Ishikawa (cell line): Measurements from ENCODE around the gene SEC14L5.

ENCODE experiments used
- CEBPB ChIP-seq: IDR thresholded peaks from 2 replicates; pipeline ENCODE4 v1.6.1; 2012
- CREB1 ChIP-seq: IDR thresholded peaks from 2 replicates; pipeline ENCODE4 v1.6.1; 2012; ENCODE audit warnings: low read depth
- EGR1 ChIP-seq: IDR thresholded peaks from 2 replicates; pipeline ENCODE4 v1.6.1; 2012
- EP300 ChIP-seq: IDR thresholded peaks from 2 replicates; pipeline ENCODE4 v1.6.1; 2012; ENCODE audit warnings: borderline replicate concordance
- FOXM1 ChIP-seq: IDR thresholded peaks from 2 replicates; pipeline ENCODE4 v1.6.1; 2012; ENCODE audit warnings: low read depth, borderline replicate concordance
- MAX ChIP-seq: IDR thresholded peaks from 2 replicates; pipeline ENCODE4 v1.6.1; 2012
- NFIC ChIP-seq: IDR thresholded peaks from 2 replicates; pipeline ENCODE4 v1.6.1; 2012
- RAD21 ChIP-seq: IDR thresholded peaks from 2 replicates; pipeline ENCODE4 v1.6.1; 2012; ENCODE audit warnings: low read depth
- REST ChIP-seq: IDR thresholded peaks from 2 replicates; pipeline ENCODE4 v1.6.1; 2012; ENCODE audit warnings: low read depth, mild to moderate bottlenecking
- TAF1 ChIP-seq: IDR thresholded peaks from 2 replicates; pipeline ENCODE4 v1.6.1; 2012; ENCODE audit warnings: low read depth, mild to moderate bottlenecking
- TCF12 ChIP-seq: IDR thresholded peaks from 2 replicates; pipeline ENCODE4 v1.6.1; 2012; ENCODE audit warnings: low read depth
- TEAD4 ChIP-seq: IDR thresholded peaks from 2 replicates; pipeline ENCODE4 v1.6.1; 2012
- USF1 ChIP-seq: IDR thresholded peaks from 2 replicates; pipeline ENCODE4 v1.6.1; 2012
- YY1 ChIP-seq: IDR thresholded peaks from 2 replicates; pipeline ENCODE4 v1.6.1; 2012; ENCODE audit warnings: low read depth
- ZBTB7A ChIP-seq: IDR thresholded peaks from 2 replicates; pipeline ENCODE4 v1.6.1; 2012; ENCODE audit warnings: low read depth

Gene SEC14L5

GRCh38 chr16:4987250-4987579 lies 29.1 kb downstream of the SEC14L5 start:
- TF ChIP-seq ZBTB7A, result no peak
- no peak for TF ChIP-seq CREB1
- TF ChIP-seq EGR1, result no peak
- TF ChIP-seq EP300, result no peak

GRCh38 chr16:4987580-4988374 lies 29.6 kb downstream of the SEC14L5 start:
- TF ChIP-seq RAD21 (no peak), MAX (peak; percentile 88), TAF1 (no peak), USF1 (peak; percentile 42; the same call in 1 of the 2 replicates), EP300 (no peak)

GRCh38 chr16:4988647-4989046 lies 30.5 kb downstream of the SEC14L5 start:
- no peak for TF ChIP-seq FOXM1
- no peak for TF ChIP-seq NFIC
- no peak for TF ChIP-seq ZBTB7A
- TF ChIP-seq REST, result no peak
- TF ChIP-seq CREB1, result no peak
- no peak for TF ChIP-seq RAD21
- no peak for TF ChIP-seq EGR1
- no peak for TF ChIP-seq YY1

DNA sequence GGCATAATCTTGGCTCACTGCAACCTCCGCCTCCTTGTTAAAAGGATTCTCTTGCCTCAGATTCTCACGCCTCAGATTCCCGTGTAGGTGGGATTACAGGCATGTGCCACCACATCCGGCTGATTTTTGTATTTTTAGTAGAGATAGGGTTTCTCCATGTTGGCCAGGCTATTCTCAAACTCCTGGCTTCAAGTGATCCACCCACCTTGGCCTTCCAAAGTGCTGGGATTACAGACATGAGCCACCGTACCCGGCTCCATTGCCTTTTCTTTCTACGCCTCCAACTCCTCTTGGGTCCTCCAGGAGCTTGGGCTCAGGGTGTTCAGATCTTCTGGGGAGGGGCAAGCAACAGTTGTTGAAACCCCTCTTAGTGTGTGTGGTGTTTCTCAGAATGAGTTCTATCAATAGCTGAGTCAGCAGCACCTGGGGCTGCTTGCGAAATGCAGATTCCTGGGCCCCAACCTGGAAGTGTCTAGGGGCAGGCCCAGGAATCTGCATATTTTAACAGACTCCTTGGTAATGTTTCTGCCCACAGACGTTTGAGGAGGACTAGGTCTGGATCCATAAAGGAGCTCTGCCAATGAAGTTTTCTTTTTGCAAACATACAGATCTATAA lies 31.4 kb downstream of the SEC14L5 start:
- TF ChIP-seq FOXM1 (no peak), NFIC (no peak), TCF12 (no peak), EP300 (no peak)

GRCh38 chr16:4990415-4990814 lies 32.3 kb downstream of the SEC14L5 start:
- no peak for TF ChIP-seq TAF1
- no peak for TF ChIP-seq ZBTB7A
- no peak for TF ChIP-seq RAD21
- TF ChIP-seq CEBPB, result no peak
- TF ChIP-seq YY1, result no peak
- TF ChIP-seq FOXM1, result no peak
- no peak for TF ChIP-seq TEAD4
- TF ChIP-seq TCF12, result no peak
- no peak for TF ChIP-seq NFIC
- TF ChIP-seq EP300, result no peak
- no peak for TF ChIP-seq USF1
- TF ChIP-seq REST, result no peak
- no peak for TF ChIP-seq MAX
- TF ChIP-seq EGR1, result no peak
- TF ChIP-seq CREB1, result no peak

- no peak for TF ChIP-seq REST
- no peak for TF ChIP-seq CREB1
- TF ChIP-seq TCF12, result no peak
- no peak for TF ChIP-seq CEBPB
- no peak for TF ChIP-seq RAD21
- no peak for TF ChIP-seq MAX
- TF ChIP-seq EGR1, result no peak
- TF ChIP-seq ZBTB7A, result no peak
- no peak for TF ChIP-seq YY1
- TF ChIP-seq TEAD4, result no peak
- no peak for TF ChIP-seq FOXM1
- no peak for TF ChIP-seq NFIC
- TF ChIP-seq USF1, result no peak
- no peak for TF ChIP-seq TAF1
- TF ChIP-seq EP300, result no peak
These were observed 33.6 kb downstream of the SEC14L5 start for GRCh38 chr16:4991754-4992153.
